Anterior cingulate cortex (tissue), 58 donors: Measurements from ENCODE around the gene DOK3.

Source experiments
- DNase-seq, 58 donors: peaks; one replicate each; lab custom pipeline; 2025; lab: John Stamatoyannopoulos, UW

Gene DOK3

DNA sequence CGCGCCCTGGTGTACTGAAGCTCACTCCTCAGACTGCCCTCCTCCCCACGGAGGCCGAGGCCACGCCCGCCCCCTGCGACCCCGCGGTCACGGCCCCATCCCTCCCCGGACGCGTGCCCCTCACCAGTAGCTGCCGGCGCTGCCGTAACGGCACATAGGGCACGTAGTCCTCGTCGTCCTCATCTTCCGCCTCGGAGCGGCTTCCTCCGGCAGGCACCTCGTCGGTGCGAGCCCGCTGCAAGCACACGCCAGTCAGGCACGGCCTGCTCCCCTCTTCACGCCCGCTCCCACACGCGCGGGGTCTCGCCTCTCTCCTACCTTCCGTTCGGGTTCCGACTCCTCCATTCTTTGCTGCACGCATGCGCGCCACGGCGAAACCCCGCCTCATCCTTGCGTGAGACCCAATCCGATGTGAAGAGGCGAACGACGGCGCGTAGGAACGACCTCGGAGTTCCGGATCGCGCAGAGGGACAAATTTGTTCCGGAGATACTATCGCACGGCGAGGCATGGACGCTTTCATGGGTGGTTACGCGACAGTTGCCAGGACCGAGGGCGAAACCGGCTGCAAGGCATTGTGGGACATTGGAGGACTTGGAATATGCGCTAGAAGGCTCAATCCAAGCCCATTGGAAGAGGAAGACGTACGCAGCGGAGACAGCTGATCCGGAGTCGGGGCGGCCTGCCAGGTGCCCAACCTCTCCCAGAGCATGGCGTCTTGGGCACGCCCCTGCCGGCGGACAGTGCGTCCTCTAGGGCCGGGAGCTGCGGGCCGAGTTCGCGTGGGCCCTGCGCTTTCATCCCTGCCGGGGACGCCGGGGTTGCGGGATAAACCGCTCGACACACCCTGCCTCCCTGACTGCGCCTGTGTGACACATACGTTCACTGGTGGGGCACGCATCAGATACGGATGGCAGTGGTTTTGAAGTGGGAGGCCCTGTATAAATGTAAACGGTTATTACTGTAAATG, 7.3 kb upstream of the DOK3 start, which contains the start of gene DDX41:
DDX41 (minus strand) TSS at position 361 of the 968 bp plus-strand sequence; CDS start at position 345, 16 bp downstream.
- DNase-seq, result peak; percentile 84 to 99 (median 97)

DNA sequence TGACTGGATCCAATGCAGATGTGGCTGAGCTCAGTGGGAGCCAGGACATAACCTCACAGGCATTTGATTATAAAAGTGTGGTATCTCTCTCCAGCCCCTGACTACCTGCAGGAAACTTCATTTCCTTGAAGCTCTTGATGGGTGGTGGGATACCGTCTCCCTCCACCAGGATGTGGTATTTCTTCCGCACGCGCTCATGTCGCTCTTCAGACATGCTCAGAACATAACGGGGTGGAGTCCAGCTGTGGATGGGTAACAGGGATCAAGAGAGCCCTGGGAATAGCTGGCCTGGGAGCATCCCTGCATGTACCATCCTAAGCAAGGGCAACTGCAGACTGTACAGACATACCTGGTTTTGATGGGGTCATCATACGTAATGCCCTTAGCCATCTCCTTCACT, 6.0 kb upstream of the DOK3 start:
- no peak for DNase-seq

DNA sequence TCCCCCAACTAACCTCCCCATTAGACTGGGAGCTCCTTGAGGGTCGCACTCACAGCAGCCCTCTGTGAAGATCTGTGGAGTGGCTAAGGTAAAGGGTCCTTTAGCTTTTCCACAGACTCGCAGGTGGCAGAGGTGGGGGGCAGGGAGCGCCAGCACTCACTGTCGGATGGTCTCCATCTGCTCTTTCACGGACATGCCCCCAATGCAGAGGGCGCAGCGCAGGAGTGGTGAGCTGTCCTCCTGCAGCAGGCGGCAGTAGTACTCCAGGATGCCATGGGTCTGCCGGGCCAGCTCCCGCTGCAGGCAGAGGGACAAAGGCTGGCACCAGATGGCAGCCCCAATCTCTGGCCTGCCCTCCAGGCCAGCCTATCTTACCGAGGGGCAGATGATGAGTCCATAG, 4.9 kb upstream of the DOK3 start:
- no peak for DNase-seq

DNA sequence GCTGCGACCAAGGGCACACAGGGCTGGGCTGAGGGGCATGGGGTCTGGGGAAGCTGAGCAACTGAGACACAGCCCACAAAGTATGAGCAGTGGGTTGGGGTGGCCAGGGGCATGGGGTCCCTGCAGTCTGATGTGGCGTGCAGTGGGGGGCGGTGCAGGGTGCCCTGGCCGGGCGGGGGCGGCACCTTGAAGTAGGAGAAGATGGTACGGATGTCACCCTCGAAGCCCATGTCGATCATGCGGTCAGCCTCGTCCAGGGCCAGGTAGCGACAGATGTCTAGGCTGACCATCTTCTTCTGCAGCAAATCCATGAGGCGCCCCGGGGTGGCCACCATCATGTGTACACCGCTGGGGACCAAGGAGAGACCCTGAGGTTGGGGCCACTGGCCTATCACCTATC, 3.9 kb upstream of the DOK3 start:
- no peak for DNase-seq

DNA sequence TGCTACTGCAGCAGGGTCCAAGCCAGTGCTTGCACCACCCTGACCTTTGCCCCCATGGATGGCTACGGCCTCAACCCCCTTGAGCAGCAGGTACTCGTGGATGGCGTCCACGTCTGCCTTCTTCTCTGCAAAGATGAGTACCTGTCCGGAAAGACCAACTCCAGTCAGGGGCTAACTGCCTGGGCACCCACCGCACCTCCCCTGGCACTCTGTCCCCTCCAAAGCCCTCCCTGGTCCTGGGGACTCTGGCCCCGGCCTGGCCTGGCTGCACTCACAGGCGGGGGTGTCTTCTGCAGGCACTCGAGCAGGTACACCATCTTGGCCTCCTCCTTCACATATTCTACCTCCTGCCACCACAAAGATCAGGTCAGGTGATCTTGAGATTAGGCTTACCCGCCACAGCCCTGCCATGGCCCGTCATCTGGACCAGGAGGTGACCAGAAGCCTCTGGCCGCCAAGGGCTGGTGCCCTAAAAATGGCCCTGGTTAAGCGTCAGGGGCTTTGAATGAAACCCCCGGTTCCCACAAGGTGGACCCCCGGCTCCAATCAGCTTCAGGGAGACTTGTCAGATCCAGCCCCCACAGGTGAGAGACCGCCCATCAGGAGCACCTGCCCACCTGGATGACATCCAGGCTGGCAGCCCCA, 3.2 kb upstream of the DOK3 start:
- DNase-seq, result no peak

DNA sequence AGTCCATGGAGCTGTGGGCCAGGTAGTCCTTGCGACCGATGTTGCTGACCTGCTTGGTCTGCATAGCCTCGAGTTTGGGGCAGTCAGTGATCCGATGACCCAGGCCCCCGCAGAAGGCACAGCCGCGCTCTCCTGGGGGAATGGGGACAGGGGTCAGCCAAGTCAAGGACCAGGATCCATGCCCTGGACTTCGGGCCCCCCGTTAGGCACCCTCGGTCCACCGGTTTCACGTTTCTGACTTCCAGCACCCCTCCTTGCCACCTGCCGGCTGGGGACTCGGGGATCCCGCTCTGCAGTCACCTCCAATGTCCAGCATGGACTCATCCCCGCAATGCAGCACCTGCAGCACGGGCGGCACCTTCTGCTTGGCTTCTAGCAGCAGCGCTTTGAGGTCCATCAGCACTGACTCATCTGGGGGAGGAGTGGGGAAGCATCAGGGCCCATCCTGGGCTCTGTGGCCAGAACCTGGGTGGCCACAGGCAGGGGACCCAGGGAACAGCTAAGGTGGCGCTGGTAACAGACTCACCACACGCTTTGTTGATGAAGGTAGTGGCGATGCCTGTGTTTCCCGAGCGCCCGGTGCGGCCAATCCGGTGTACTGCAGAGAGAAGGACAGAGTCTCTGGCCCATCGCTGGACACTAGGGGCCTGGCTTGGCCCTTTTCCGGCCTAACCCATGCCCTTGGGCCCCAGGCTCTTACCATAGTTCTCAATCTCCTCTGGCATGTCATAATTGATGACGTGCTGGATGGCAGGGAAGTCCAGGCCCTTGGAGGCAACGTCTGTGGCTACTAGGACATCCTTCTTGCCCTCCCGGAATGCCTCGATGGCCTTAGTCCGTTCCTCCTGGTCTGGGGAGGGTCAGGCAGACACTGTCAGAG, 2.4 kb upstream of the DOK3 start:
- DNase-seq, result no peak

DNA sequence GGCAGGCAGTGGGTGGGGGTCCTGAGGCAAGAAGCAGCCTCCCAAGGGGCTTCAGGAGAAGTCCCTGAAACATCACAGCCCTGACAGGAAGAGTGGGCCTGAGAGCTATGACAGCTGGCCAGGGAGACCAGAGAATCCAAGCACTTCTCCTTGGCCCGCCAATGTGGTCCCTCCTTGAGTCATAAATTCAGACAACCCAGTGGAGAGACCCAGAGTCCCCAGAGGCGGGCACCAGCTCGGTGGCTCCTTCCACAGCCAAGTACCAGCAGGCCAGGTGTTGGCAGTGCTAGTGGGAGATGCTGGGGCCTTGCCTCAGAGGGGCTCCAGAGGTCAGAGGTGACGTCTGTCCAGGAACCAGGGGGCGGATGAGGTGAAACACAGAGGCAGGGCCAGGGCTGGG, 1.6 kb upstream of the DOK3 start:
- DNase-seq, result no peak

DNA sequence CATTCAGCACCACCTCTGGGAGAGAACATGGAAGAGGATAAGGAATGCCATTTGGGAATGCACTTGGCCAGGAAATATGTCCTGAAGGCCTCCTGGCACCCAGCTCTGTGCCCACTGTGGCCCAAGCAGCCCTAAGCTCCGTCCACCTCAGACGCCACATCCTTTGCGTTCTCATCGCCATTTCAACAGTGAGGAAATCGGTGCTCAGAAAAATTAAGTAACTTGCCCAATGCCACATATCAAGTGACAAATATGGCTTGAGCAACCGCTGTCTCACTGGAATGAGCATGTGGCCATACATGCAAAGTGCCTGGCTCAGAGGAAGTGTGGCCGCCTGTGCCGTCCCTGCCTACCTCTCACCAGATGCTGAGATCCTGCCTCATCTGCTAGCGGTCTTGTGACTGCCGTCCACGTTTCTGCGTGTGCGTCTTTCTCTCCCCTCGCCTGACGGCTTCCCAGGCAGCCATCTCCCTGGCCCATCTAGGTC, 984 bp upstream of the DOK3 start:
- no peak for DNase-seq

DNA sequence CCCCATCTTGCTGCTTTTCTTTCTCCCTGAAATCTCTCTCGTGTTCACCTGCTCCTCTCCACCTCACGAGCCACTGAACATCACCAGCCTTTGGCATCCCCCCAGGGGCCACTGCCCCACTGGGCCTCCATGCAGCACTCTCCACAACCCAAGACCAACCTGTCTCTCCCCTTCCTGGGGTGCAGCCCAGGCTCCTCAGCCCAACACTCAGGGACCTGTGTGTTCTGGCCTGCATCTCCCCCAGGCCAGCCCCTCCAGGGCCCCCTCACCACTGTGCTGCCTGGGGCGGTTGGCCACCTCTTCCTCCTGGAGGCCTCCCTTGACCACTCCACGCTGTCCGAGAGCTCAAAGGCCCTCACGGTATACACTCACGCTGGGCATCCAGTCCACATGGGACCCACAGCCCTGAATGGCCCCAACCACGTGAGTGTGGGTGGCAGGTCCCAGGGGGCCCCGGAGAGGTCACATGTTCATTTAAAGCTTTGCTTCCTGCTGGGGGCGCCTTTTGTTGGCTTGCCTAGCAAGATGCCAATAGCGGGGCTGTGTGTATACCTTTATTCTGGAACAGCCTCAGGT, 453 bp upstream of the DOK3 start:
- no peak for DNase-seq

DNA sequence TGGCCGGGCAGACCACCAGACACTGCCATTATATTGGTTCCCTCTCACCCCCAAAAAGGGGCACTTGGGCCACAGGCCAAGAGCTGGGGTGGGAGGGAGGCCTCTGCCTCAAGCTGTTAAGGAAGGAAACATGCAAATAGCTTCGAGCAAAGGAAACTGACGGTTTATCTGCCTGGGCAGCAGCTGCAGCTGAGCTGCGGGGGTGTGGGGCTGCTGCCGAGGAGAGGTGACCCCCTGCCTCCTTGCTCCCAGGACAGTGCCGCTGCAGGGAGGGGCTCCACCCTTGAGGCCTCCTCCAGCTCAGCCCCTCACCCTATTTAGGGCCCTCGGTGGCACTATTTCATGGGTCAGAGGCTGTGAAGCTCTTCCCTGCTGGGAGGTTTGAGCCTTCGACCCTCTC, 789 bp downstream of the DOK3 start:
- no peak for DNase-seq

DNA sequence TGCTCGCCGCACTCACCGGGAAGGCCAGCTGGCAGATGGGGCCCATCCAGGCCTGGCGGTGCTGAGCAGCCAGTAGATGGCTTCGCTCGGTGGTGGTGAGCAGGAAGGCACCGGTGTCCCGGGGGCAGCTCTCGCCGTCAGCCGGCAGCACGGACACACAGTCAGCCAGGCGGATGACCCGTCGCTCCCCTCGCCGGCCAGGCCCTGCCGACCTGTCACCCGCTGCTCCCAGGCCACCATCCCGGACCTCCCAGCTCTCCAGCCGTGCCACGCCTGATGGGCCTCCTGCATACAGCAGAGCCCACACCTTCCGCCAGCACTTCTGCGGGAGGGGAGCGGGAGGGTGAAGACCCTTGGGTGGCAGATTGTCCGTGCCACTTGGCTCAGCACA, 1.4 kb downstream of the DOK3 start:
- DNase-seq, result no peak

DNA sequence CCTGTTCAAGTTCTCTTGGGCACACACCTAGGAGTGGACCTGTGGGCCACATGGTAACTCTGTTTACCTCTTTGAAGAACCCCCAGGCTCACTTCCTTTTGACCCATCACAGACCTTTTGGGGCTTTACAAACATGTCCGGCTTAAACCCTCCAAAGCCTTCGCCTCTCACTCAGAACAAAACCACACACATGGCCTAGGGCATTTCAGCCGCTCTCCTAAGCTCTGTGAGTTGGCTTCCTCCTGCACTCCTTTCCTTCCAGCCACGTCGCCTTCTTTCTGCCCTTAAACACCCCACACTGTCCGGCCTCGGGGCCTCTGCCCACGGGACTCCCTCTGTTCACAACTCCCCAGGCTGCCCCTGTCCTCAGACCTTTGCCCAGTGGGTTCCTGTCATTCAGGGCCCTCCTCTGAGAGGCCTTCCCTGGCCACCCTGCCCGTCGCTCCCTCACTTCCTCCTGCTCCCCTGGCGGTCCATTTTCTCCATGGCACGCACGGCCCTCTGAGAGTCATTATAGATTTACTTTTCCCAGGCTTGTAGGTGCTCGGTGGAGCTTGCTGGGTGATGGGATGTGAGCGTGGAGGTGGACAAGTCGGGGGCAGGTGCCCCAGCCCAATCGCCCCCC, 1.9 kb downstream of the DOK3 start:
- no peak for DNase-seq

DNA sequence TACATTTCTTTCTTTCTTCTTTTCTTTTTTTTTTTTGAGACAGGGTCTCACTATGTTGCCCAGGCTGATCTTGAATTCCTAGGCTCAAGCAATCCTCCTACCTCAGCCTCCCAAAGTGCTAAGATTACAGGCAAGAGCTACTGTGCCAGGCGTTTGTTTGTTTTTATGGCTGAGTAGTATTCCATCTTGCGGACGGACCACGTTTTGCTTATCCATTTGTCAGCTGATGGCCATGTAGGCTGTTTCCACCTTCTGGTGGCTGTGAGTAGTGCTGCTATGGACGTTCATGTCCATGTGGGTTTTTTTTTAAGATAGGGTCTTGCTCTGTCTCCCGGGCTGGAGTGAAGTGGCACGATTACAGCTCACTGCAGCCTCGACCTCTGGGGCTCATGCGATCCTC, 2.5 kb downstream of the DOK3 start:
- DNase-seq, result no peak

DNA sequence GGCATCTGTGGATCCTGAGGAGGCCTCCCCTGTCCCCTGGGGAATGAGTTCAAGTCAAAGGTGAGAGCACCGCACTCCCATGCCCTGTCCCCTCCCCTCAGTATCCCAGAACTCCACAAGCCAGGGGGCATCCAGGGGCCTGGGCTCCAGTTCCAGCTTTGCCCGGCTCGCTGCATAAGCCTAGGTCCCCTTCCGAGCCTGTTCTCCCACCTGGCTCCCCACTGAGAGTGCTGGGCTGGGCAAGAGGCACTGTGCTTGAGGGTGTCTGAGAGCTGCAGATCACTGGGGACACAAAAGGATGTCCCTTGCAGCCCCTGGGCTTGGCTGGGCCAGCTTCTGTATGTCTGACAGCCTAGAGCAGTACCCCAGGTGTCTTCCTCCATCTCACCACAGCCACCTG, 4.6 kb downstream of the DOK3 start:
- no peak for DNase-seq

DNA sequence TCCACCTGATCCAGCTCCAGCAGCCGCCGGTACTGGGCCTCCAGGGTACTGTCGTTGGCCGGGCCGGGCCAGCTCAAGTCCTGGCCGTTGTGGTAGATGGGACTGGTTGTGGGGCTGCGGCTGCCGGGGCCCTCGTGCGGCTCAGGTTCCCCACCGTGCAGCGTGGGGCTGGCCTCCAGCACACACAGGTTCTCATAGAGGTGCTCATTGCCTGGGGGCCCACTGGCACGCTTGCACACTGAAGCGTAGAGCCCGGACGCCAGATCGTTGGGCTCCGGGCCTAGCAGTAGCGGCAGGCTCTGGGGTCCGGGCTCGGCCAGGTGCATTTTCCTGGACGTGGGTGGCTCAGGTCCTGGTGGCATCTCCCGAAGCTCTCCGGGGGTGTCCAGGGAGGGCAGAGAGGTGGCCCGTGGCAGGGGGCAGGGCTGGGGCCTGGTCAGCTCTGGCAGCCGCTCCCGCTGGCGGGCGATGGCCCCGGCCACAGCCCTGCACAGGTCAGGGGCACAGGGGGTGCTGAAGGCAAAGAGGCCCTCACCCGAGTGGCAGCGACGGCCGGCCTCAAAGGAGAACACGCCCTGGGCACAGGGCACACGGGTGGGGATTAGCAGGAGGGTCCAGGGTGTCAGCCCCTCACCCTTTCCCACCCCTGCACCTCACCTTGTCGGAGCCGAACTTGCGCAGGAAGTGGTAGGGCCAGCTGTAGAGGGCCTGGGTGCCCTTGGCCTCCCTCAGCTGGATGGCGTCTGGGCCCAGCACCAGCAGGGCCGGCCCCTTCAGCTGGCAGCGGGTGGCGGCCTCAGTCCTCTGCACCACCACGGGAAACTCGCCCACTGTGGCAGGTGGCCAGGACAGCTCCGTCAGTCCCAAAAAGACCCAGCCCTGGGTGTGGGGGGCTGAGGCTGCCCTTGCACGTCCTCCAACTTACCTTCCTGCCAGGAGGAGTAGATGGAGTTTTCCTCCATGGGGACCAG, 5.3 kb downstream of the DOK3 start:
- DNase-seq, result no peak

DNA sequence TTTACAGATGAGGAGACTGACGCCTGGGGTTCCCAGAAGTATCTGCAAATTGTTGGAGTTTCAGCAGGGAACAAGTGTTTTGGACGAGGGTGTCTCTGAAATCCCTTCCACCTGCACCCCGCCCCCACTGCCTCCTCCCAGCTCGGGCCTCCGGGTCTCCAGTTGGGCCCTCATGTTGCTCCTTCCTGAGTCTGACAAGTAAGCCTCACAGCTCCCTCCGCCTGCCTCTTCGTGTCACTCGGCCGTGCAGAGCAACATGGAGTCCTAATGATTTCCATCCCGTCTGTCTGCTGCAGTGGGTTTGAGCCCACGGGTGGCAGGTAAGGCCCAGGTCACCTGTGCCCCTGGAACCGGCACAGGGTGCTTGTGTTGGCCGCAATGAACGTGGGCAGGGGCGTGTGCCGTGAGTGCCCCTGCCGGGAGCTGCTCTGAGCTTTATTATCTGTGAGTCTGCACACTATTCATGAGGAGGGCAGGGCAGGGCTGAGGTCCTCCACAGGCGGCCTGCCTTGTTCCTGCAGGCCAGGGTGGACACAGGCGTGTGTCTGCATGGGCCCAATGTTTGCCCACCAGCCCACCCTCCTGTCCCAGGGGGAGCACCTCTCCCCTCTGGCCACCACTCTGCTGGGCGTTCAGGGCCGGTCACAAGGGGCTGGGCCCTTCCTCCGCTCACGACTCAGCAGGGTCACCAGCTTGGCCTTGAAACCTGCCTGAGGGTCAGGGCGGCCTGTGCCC, 6.1 kb downstream of the DOK3 start:
- DNase-seq, result no peak

DNA sequence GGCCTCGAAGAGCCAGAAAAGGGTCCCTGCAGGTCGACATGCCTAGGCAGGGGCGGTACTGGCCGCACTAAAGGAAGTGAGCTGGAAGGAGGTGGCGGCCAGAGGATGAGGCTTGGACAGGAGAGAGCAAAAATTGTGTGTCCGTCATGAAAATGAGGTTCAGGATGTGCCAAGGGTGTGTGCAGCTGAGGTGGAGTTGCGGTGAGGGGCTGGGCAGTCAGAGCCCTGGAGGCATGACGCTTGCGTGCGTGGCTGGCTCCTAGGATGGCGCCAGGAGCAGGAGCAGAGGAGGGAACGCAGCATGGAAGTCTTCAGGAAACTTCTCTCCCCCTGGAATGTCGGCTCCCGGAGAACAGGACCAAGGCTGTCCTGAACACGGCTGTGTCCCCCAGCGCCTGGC, 6.7 kb downstream of the DOK3 start:
- no peak for DNase-seq
